ENCODE data around the gene MYB. TPM values are rescaled to one million over a fixed set of nuclear protein-coding genes. Genes with fewer than 3 reads are reported as not detected.
A peak's percentile ranks its signal among the peaks of the same experiment; 100 is the strongest.

MYB gene
- total RNA-seq, 1 donor from 2014 or later: 23.3 TPM

GRCh38 chr6:135212935-135213334 lies 31.8 kb downstream of the MYB start:
- H3K4me3 Mint-ChIP-seq (ENCODE audit: unreplicated experiment): no peak overlapping the region
- TF ChIP-seq CTCF (IDR thresholded peaks at IDR 0.05; ENCODE audit: unreplicated experiment): no peak
- H3K27ac Mint-ChIP-seq (ENCODE audit: unreplicated experiment): no peak overlapping the region
- H3K27me3 Mint-ChIP-seq (ENCODE audit: unreplicated experiment): peaks cover 1% of the 10 kb centered on the region
- H3K9me3 Mint-ChIP-seq (ENCODE audit: unreplicated experiment): no peaks in the 10 kb centered on the region
- peaks cover 18% of the 10 kb centered on the region for H3K4me1 Mint-ChIP-seq (ENCODE audit: unreplicated experiment)
- H3K36me3 Mint-ChIP-seq (ENCODE audit: low read depth, unreplicated experiment): peaks cover 20% of the 10 kb centered on the region
- no peak for DNase-seq (ENCODE audit: low spot score)

GRCh38 chr6:135213616-135214015 lies 32.5 kb downstream of the MYB start:
- Mint-ChIP-seq H3K27me3 (ENCODE audit: unreplicated experiment) (peaks cover 1% of the 10 kb centered on the region), H3K9me3 (ENCODE audit: unreplicated experiment) (no peaks in the 10 kb centered on the region), H3K36me3 (ENCODE audit: low read depth, unreplicated experiment) (peaks cover 17% of the 10 kb centered on the region), H3K27ac (ENCODE audit: unreplicated experiment) (no peak overlapping the region), H3K4me1 (ENCODE audit: unreplicated experiment) (peaks cover 18% of the 10 kb centered on the region), H3K4me3 (ENCODE audit: unreplicated experiment) (no peak overlapping the region)
- DNase-seq (ENCODE audit: low spot score): no peak
- no peak for TF ChIP-seq CTCF (IDR thresholded peaks at IDR 0.05; ENCODE audit: unreplicated experiment)

GRCh38 chr6:135215160-135215559 lies 34.1 kb downstream of the MYB start:
- Mint-ChIP-seq H3K27me3 (ENCODE audit: unreplicated experiment) (peaks cover 1% of the 10 kb centered on the region), H3K27ac (ENCODE audit: unreplicated experiment) (peak overlapping the region; percentile 62), H3K4me3 (ENCODE audit: unreplicated experiment) (no peak overlapping the region), H3K9me3 (ENCODE audit: unreplicated experiment) (no peaks in the 10 kb centered on the region), H3K36me3 (ENCODE audit: low read depth, unreplicated experiment) (peaks cover 14% of the 10 kb centered on the region), H3K4me1 (ENCODE audit: unreplicated experiment) (peaks cover 15% of the 10 kb centered on the region)
- TF ChIP-seq CTCF (IDR thresholded peaks at IDR 0.05; ENCODE audit: unreplicated experiment): no peak
- DNase-seq (ENCODE audit: low spot score): no peak

GRCh38 chr6:135215563-135215962 lies 34.5 kb downstream of the MYB start:
- Mint-ChIP-seq H3K4me1 (ENCODE audit: unreplicated experiment) (peaks cover 15% of the 10 kb centered on the region), H3K9me3 (ENCODE audit: unreplicated experiment) (no peaks in the 10 kb centered on the region), H3K27me3 (ENCODE audit: unreplicated experiment) (peaks cover 3% of the 10 kb centered on the region), H3K4me3 (ENCODE audit: unreplicated experiment) (no peak overlapping the region), H3K27ac (ENCODE audit: unreplicated experiment) (peak overlapping the region; percentile 62), H3K36me3 (ENCODE audit: low read depth, unreplicated experiment) (peaks cover 14% of the 10 kb centered on the region)
- DNase-seq (ENCODE audit: low spot score): no peak
- no peak for TF ChIP-seq CTCF (IDR thresholded peaks at IDR 0.05; ENCODE audit: unreplicated experiment)

GRCh38 chr6:135217663-135218062 lies 36.6 kb downstream of the MYB start:
- Mint-ChIP-seq H3K27me3 (ENCODE audit: unreplicated experiment) (peaks cover 3% of the 10 kb centered on the region), H3K4me3 (ENCODE audit: unreplicated experiment) (no peak overlapping the region), H3K9me3 (ENCODE audit: unreplicated experiment) (no peaks in the 10 kb centered on the region), H3K4me1 (ENCODE audit: unreplicated experiment) (peaks cover 12% of the 10 kb centered on the region), H3K27ac (ENCODE audit: unreplicated experiment) (no peak overlapping the region), H3K36me3 (ENCODE audit: low read depth, unreplicated experiment) (peaks cover 6% of the 10 kb centered on the region)
- no peak for DNase-seq (ENCODE audit: low spot score)
- no peak for TF ChIP-seq CTCF (IDR thresholded peaks at IDR 0.05; ENCODE audit: unreplicated experiment)
